Thyroid gland (tissue), 4 donors: ENCODE measurements around the gene OR11H1. TPM values are rescaled to one million over a fixed set of nuclear protein-coding genes. Genes with fewer than 3 reads are reported as not detected.
A peak's percentile ranks its signal among the peaks of the same experiment; 100 is the strongest.
"Not testable (repeated sequence)": the region's sequence is repeated elsewhere in the genome, so short reads cannot be mapped to it uniquely, and the experiment has no call there.

Experiments
- DNase-seq, 2 donors: peaks; one replicate each; pipeline ENCODE4 v3.0.0-alpha.2; 2019
- H3K27ac ChIP-seq, 3 donors: fragments of 200-600 bp; sonication (generic); 1 replicate in 2 of 3; 2 replicates in 1 of 3; pipeline ENCODE4 v1.5.1; 2016 to 2019; ENCODE audit warnings: mild to moderate bottlenecking in 1 of 3, moderate library complexity in 1 of 3
- H3K27me3 ChIP-seq: fragments of 200-600 bp; sonication (generic); one replicate; pipeline ENCODE4 v1.5.1; 2019
- H3K36me3 ChIP-seq, 2 donors: fragments of 200-600 bp; sonication (generic); one replicate each; pipeline ENCODE4 v1.5.1; 2016 to 2019
- H3K4me1 ChIP-seq, 2 donors: fragments of 200-600 bp; sonication (generic); one replicate each; pipeline ENCODE4 v1.5.1; 2017 to 2019
- H3K4me3 ChIP-seq, 3 donors: fragments of 200-600 bp; sonication (generic); replicated peaks in 1 of 3; 1 replicate in 2 of 3; 2 replicates in 1 of 3; pipeline ENCODE4 v1.5.1; 2016; ENCODE audit warnings: mild to moderate bottlenecking in 1 of 3
- H3K9me3 ChIP-seq: fragments of 200-600 bp; sonication (generic); one replicate; pipeline ENCODE4 v1.5.1; 2017
- WGBS, 2 donors: methylation state at CpG; one replicate each; pipeline ENCODE4 v1.1.5; 2017; 5-methylcytosine and 5-hydroxymethylcytosine counted together
- intact Hi-C: fragments of 100-400 bp; cut with DNase I; formaldehyde crosslinking; loops from one replicate; pipeline ENCODE4 v1.15.1; 2023
- total RNA-seq, 4 donors: library from RNA; depleted of rRNA; stranded (reverse); fragments of >200 nt; gene quantifications; one replicate each; pipeline ENCODE4 v1.2.3, GENCODE V29; 2016

Gene OR11H1
- total RNA-seq = not detected

GRCh38 chr22:15527892-15528291 lies at the start of gene OR11H1:
TSS of gene OR11H1 (plus strand) at chr22:15528192. CDS start at chr22:15528192, 0 bp downstream.
- WGBS, 2 donors = no CpG with 5 or more reads among the region's 3 CpGs
- not testable (repeated sequence) for H3K4me3 ChIP-seq

GRCh38 chr22:15509967-15510366 lies 18.0 kb upstream of the OR11H1 start:
- WGBS, 2 donors = no CpG with 5 or more reads among the region's 30 CpGs
- H3K36me3 ChIP-seq, H3K4me1 ChIP-seq, H3K27me3 ChIP-seq, H3K9me3 ChIP-seq, DNase-seq, H3K27ac ChIP-seq, intact Hi-C loops, H3K4me3 ChIP-seq: not testable (repeated sequence)

More at GRCh38 chr22:15527892-15528291, at the start of gene OR11H1:
- H3K36me3 ChIP-seq, DNase-seq, H3K27me3 ChIP-seq, H3K4me1 ChIP-seq, intact Hi-C loops, H3K27ac ChIP-seq, H3K9me3 ChIP-seq: not testable (repeated sequence)

GRCh38 chr22:15515896-15516295 lies 12.1 kb upstream of the OR11H1 start:
- H3K4me1 ChIP-seq, H3K9me3 ChIP-seq, H3K27me3 ChIP-seq, H3K36me3 ChIP-seq, DNase-seq, H3K27ac ChIP-seq, H3K4me3 ChIP-seq, intact Hi-C loops: not testable (repeated sequence)
- 90% methylated on average over 7 of the region's 9 CpGs; no CpG with 5 or more reads in 1 of the 2 donors for WGBS, 2 donors

- H3K27ac ChIP-seq, H3K4me3 ChIP-seq, H3K4me1 ChIP-seq, intact Hi-C loops, H3K9me3 ChIP-seq, H3K36me3 ChIP-seq, H3K27me3 ChIP-seq: not testable (repeated sequence)
- DNase-seq = peak in 1 of 2 donors; percentile 0
- 68 to 70% methylated on average over 16 to 17 of the region's 31 CpGs for WGBS, 2 donors
Observed at GRCh38 chr22:15553767-15554166, 25.8 kb downstream of the OR11H1 start.

- H3K4me1 ChIP-seq, intact Hi-C loops, H3K4me3 ChIP-seq, H3K36me3 ChIP-seq, H3K27me3 ChIP-seq, H3K9me3 ChIP-seq, DNase-seq, H3K27ac ChIP-seq: not testable (repeated sequence)
- WGBS, 2 donors = 84 to 88% methylated on average over 5 of the region's 10 CpGs
Observed at GRCh38 chr22:15563461-15563860, 35.5 kb downstream of the OR11H1 start.

GRCh38 chr22:15565063-15565462 lies 37.1 kb downstream of the OR11H1 start:
- H3K4me1 ChIP-seq, intact Hi-C loops, H3K36me3 ChIP-seq, H3K4me3 ChIP-seq, DNase-seq, H3K27me3 ChIP-seq, H3K9me3 ChIP-seq, H3K27ac ChIP-seq: not testable (repeated sequence)

Other genes starting within 250 kb of the OR11H1 start
- under 1 TPM in 1 of 4 donors, not detected in 3; 0.27 TPM for gene POTEH, start 161.8 kb downstream of the OR11H1 start, total RNA-seq